NCI-H2107 treated with DMSO at 0.1 percent for 48 hours (cell line): Measurements from ENCODE around the gene RAI1.

Source experiments
- DNase-seq: peaks from one replicate; lab custom pipeline; 2025; ENCODE audit not compliant: unreplicated experiment; lab: John Stamatoyannopoulos, UW

The RAI1 gene

GRCh38 chr17:17781591-17782496, 100.6 kb downstream of the RAI1 start:
- no peak for DNase-seq

GRCh38 chr17:17782523-17783115, 101.4 kb downstream of the RAI1 start:
- no peak for DNase-seq

GRCh38 chr17:17783116-17783824, 102.0 kb downstream of the RAI1 start:
- peak; percentile 58 for DNase-seq

- DNase-seq = peak; percentile 56
These were observed 102.8 kb downstream of the RAI1 start for GRCh38 chr17:17783825-17784656.

- DNase-seq = no peak
These were observed 103.5 kb downstream of the RAI1 start for GRCh38 chr17:17784657-17785267.

GRCh38 chr17:17785407-17785806, 104.1 kb downstream of the RAI1 start:
- no peak for DNase-seq

GRCh38 chr17:17786998-17787397, 105.7 kb downstream of the RAI1 start:
- no peak for DNase-seq

GRCh38 chr17:17787568-17787967, 106.3 kb downstream of the RAI1 start:
- DNase-seq = no peak

- DNase-seq = no peak
These were observed 107.7 kb downstream of the RAI1 start for GRCh38 chr17:17788967-17789366.

GRCh38 chr17:17789410-17789809, 108.2 kb downstream of the RAI1 start:
- no peak for DNase-seq

GRCh38 chr17:17789828-17790636, 108.8 kb downstream of the RAI1 start:
- no peak for DNase-seq

- no peak for DNase-seq
These were observed 109.6 kb downstream of the RAI1 start for GRCh38 chr17:17790637-17791464.

- no peak for DNase-seq
These were observed 110.8 kb downstream of the RAI1 start for GRCh38 chr17:17792037-17792550.

- no peak for DNase-seq
These were observed 111.5 kb downstream of the RAI1 start for GRCh38 chr17:17792551-17793377.

- DNase-seq = no peak
These were observed 112.3 kb downstream of the RAI1 start for GRCh38 chr17:17793378-17794214.

- no peak for DNase-seq
These were observed 113.1 kb downstream of the RAI1 start for GRCh38 chr17:17794382-17794781.

- no peak for DNase-seq
These were observed 114.0 kb downstream of the RAI1 start for GRCh38 chr17:17795296-17795695.
